HG02981 (cell line): ENCODE results near the gene LIPE.
A peak's percentile ranks its signal among the peaks of the same experiment; 100 is the strongest.

Source experiments
- ATAC-seq: cut with Tn5 transposase; IDR thresholded peaks from one replicate; pipeline ENCODE4 v1.9.1; 2021; ENCODE audit warnings: mild to moderate bottlenecking, moderate library complexity; ENCODE audit not compliant: unreplicated experiment

The LIPE gene

GRCh38 chr19:42388851-42389489 lies 38.2 kb downstream of the LIPE start:
- ATAC-seq = no peak

DNA sequence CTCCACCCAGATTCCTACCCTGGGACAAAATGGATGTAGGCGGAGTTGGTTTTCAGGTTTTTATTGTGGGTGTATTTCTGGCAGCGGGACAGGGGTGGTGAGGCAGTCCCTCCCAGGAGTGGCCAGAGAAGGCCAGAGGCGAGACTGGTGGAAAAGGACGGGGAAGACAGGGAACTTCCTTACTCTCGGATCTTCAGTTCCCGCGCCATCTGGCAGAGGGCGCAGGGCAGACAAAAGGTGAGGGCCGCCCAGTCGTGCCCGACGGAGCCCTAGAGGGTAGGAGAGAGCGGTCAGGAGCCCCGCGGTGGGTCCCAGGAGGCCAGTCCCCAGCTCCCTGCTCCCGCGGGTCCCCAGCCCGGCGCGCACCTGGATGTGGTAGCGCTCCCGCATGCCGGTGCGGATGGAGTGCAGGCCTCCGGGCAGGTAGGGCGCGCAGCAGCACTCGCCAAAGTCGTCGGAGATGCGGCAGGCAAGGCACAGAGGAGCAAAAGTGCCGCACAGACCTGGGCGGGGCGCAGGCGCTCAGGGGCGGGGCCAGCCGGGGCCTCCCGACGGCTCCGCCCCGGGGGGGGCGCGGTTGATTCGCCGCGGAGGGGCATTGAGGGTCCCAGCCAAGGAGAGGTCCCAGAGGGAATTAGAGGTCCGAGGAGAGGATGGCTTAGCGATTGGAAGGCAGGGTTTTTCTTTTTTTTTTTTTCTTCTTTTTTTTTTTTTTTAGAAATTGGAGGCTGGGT lies 40.0 kb downstream of the LIPE start:
- peak; percentile 61 for ATAC-seq

DNA sequence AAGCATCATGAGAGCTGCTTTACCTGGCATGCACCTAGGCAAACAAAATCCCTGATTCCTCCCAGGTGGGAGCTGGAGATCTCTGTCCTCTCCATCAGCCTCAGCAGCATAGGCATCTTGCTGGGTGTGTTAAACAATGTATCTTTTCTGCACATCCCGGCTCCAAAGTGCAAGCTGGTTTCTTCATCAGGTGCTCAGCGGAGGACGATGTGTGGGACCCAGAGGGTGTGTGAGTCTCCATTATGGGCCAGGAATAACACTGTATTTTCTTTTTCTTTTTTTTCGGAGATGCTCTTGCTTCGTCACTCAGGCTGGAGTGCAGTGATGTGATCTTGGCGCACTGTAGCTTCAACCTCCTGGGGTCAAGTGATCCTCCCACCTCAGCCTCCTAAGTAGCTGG lies 47.0 kb downstream of the LIPE start:
- ATAC-seq = no peak

GRCh38 chr19:42378225-42379215 lies 48.7 kb downstream of the LIPE start:
- ATAC-seq = no peak

GRCh38 chr19:42376177-42376555 lies 51.0 kb downstream of the LIPE start:
- ATAC-seq = no peak

DNA sequence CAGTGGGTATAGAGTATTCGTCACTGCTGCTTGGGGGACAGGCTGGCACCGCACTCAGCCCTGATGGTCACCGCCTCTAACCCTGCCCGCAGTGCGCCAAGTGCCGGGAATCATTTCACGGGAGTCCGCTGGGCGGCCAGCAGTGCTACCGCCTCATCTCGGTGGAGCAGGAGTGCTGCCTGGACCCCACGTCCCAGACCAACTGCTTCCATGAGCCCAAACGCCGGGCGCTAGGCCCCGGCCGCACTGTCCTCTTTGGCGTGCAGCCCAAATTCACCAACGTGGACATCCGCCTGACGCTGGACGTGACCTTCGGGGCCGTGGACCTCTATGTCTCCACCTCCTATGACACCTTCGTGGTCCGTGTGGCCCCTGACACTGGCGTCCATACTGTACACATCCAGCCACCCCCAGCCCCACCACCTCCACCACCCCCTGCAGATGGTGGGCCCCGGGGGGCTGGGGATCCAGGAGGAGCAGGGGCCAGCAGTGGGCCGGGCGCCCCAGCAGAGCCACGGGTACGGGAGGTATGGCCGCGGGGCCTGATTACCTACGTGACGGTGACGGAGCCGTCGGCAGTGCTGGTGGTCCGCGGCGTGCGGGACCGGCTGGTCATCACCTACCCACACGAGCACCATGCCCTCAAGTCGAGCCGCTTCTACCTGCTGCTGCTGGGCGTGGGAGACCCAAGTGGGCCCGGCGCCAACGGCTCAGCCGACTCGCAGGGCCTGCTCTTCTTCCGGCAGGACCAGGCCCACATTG lies 51.6 kb downstream of the LIPE start:
- ATAC-seq = no peak

DNA sequence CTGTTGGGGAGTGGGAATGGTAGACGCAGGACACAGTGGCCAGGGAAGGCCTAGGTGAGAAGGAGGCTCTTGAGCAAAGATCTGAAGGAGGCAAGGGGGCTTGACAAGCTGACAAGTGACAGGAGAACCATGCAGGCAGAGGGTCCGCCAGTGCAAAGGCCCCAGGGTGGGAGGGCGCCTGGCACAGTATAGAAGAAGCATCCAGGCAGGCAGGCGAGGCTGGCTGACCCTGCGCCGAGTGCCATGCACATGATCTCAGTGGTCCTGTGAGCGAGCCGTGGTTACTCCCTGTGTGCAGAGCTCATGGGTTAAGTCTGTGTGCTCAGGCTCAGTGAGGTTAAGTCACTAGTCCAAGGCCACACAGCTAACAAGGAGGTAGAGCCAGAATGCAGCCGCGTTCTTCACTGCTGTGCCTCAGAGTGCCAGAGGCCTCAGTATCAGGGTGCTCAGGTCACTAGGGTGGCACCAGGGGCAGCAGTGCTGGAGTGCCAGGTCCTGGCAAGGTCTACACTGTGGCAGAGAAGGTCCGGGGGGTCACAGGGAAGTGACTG lies 52.3 kb downstream of the LIPE start:
- no peak for ATAC-seq

DNA sequence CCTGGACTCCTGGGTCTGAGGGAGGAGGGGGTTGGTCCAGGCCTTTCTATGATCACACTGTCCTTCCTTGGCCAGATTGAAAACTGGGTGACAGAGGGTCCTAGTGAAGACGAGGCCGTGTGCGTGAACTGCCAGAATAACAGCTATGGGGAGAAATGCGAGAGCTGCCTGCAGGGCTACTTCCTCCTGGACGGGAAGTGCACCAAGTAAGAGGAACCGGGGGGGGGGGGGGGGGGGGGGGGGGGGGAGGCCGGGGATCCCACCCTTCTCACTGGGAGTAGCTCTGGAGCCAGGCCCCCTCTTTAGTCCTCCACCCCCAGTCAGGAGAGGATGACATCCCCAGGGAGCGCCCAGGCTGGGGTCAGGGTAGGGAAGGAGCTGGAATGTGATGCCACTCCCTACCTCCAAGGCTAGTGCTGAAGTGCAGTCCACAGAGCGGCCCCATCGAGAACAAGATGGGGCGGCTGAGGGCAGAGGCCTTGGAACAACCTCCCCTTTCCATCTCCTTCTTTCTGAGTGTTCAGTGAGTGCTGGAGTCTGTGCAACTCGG lies 56.5 kb downstream of the LIPE start:
- no peak for ATAC-seq

DNA sequence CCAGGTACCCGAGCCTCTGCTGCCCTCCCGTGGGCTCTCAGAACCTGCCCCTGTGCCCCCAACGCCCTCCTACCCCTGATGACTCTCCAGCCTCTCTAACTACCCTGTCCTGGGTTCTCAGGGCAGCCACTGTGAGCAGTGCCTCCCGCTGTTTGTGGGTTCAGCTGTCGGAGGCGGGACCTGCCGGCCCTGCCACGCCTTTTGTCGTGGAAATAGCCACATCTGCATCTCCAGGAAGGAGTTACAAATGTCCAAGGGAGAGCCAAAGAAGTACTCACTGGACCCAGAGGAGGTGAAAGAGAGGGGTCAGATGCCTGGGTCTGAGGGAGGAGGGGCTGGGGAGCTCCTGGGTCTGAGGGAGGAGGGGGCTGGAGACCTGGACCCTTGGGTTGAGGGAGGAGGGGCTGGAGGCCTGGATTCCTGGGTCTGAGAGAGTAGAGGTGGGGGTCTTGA lies 57.1 kb downstream of the LIPE start:
- no peak for ATAC-seq

- no peak for ATAC-seq
Measured at GRCh38 chr19:42369433-42370067, 57.6 kb downstream of the LIPE start.

DNA sequence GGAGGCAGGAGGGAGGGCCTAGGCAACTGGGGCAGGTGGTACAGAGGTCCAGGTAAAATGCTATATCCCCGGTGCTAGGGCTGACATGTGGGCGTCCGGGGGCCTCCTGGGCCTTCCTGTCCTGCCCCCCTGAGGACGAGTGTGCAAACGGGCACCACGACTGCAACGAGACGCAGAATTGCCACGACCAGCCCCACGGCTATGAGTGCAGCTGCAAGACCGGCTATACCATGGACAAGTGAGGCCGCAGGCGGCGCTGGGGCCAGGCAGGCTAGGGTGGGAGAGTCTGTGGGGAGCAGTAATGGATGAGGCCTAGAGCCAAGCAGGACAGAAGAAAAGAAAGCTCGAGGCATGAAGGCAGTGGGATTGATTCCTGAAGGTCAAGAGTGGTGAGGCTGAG lies 58.4 kb downstream of the LIPE start:
- ATAC-seq = no peak

DNA sequence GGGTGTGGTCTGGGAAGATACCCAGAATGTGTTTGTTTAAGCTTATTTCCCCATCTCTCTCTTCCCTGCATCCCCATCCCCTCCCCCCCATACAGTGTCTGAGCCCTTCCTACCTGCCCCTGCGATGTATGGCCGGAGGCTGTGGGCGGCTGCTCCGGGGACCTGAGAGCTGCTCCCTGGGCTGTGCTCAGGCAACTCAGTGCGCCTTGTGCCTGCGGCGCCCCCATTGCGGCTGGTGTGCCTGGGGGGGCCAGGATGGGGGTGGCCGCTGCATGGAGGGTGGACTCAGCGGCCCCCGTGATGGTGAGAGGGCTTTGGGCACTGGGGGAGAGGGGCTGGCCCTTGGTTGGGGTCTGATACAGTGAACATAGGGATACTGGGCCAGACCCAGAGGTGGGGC lies 58.8 kb downstream of the LIPE start:
- ATAC-seq = no peak

GRCh38 chr19:42367929-42368328 lies 59.3 kb downstream of the LIPE start:
- ATAC-seq = no peak

DNA sequence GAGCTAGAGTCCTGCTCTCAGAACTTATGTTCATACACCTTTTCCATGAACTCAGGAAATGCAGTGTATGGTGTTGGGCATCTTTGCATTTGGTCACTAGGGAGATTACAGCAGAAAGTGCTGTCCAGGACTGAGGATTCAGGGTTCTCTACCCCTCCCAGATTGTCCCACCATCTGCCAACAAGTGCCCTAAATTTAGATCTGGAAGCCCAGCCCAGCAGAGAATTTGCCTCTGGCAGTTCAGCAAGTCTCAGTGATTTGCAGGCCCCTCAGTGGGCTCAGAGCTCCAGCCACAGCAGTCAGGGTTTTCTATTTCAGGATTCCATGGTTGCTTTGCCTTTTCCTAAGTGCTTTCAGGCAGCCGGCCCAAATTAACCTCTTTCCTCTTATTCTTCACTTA lies 60.5 kb downstream of the LIPE start:
- no peak for ATAC-seq

DNA sequence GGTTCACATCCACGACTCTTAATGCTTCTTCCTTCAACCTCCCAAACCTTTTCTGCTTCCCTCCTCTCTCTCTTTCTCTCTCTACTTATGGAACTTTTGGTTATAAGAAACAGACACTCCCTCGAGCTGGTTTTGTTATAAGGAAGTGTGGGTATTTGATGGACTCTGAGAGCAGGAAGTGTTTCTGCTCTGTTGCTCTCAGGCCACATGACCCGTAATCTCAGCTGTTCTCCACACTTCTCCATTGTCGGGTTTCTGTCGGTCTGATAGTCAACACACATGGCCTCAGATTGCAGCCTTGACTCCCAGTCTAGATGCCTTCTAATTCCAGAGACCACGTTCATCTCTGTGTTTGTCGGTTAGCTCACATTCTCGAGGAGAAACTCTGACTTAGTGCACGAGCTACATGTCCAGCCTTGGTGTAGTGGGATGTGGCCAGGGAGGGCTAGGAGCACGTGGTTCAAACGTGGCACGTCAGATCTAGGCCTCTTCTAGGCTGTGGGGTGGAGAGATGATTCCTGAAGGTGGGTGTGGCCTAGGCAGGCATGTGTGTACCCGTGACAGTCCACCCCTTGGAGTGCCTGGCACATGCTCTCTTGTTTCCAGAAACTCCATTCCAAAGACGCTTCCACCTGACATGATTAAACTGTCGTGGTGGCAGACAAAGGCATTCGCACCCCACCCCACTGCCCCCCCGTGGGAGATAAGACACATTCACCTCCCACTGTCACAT lies 63.4 kb downstream of the LIPE start:
- ATAC-seq = no peak

DNA sequence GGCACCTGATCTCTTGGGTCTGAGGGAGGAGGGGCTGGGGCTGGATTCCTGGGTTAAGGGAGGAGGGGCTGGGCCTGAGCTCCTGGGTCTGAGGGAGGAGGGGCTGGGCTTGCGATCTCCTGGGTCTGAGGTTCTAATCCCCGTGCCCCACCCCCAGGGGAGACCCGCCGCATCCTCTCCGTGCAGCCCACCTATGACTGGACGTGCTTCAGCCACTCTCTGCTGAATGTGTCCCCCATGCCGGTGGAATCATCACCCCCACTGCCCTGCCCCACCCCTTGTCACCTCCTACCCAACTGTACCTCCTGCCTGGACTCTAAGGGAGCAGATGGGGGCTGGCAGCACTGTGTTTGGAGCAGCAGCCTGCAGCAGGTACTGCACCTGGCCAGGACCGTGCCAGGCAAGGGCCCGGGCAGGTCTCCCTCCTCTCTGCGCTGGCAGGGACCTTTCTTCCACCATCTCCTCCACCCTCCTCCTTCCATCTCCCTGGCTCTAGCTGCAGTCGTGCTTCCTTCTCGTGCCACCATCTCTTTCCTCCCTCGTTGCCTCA lies 64.2 kb downstream of the LIPE start:
- no peak for ATAC-seq

DNA sequence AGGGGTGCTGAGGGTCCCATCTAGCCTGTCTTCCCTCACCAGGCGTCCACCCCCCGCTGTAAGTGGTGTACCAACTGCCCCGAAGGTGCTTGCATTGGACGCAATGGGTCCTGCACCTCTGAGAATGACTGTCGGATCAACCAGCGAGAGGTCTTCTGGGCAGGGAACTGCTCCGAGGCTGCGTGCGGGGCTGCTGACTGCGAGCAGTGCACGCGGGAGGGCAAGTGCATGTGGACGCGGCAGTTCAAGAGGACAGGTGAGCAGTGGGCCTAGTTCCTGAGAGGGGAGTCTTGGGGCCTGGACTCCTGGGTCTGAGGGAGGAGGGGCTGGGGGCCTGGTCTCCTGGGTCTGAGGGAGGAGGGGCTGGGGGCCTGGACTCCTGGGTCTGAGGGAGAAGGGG lies 64.8 kb downstream of the LIPE start:
- ATAC-seq = no peak

GRCh38 chr19:42361545-42361910 lies 65.7 kb downstream of the LIPE start:
- no peak for ATAC-seq
